Renal cortical epithelial cell (primary cell): Measurements from ENCODE around the gene INSIG1. TPM values are rescaled to one million over a fixed set of nuclear protein-coding genes. Genes with fewer than 3 reads are reported as not detected.

ENCODE experiments used
- DNase-seq: peaks from one replicate; pipeline ENCODE4 v3.0.0-alpha.2; 2011; ENCODE audit warnings: low read depth
- total RNA-seq: library from RNA; depleted of rRNA; stranded (reverse); fragments of >200 nt; gene quantifications from 2 replicates; pipeline ENCODE4 v1.2.3, GENCODE V29; 2014

The INSIG1 gene
- total RNA-seq, 1 donor from 2014 or later: 33.7 TPM

DNA sequence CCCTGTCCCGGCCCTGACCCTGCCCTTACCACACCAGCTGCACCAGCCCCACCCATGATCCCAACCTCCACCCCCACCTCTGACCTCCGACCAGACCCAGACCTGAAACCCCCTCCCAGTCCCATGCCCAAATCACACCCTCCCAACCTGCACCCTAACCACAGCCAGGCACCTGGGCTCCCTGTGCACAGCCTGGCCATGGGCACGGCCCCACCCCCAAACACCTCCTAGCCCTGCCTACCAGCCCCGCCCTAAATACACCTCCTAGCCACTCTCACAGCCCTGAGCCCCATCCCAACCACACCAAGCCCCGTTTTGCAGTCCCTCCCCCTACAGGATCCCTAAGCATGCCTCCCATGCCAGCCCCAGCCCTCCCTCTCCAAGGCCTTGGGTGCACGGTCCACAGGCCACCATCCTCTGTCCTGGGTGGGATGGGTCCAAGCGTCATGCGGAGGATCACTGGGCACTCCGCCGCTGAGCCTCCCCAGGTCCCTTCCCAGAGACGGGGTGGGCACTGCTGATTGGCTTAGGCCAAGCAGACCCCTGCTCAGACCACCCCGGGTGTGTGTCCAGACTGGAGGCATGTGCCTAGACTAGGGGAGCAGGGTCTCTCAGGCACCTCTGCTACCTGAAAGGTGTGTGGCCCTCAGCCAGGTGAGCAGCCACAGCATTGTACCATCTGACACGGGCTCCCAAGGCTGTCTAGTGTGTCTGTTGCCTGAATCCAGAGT is 30.1 kb downstream of the INSIG1 start:
- no peak for DNase-seq

GRCh38 chr7:155329225-155329624 is 31.5 kb downstream of the INSIG1 start:
- no peak for DNase-seq

GRCh38 chr7:155331396-155331795 is 33.7 kb downstream of the INSIG1 start:
- DNase-seq: no peak

DNA sequence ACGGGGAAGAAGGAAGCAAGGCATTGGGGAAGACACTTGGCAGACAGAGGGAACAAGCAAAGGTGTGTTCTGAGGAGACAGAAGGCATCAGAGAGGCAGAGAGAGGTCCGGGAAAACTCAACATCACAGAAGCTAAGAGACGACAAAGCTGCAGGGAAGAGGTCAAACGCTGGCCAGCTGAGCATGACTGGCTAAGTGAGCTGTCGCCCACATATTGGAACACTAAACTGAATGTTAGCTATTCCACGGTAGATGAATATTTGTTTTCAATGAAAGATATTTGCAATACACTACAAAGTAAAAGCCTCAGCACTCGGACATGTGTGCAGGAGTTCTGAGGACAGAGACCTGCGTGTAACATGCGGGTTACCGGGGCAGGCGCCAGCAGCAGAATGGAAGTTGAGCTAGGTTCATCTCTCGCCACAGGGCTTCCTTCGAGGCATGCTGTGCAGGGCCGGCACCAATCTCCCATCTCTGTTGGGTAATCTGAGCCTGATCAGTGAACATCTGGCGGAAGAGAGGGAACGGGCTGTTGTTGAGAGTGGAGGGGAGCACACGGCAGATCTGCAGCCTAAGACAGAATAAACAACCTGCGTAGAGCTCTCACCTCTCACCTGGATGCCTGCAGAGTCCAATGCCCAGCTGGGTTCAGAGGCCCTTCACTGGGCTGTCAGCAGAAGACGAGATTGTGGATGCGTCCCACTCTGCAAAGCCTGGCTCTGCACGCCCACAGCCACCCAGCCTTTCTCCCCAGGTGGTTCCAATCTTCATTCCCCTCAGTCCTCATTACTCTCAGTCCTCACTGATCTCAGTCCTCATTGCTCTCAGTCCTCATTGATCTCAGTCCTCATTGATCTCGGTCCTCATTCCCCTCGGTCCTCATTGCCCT is 35.9 kb downstream of the INSIG1 start:
- no peak for DNase-seq

GRCh38 chr7:155336812-155337602 is 39.3 kb downstream of the INSIG1 start:
- no peak for DNase-seq

DNA sequence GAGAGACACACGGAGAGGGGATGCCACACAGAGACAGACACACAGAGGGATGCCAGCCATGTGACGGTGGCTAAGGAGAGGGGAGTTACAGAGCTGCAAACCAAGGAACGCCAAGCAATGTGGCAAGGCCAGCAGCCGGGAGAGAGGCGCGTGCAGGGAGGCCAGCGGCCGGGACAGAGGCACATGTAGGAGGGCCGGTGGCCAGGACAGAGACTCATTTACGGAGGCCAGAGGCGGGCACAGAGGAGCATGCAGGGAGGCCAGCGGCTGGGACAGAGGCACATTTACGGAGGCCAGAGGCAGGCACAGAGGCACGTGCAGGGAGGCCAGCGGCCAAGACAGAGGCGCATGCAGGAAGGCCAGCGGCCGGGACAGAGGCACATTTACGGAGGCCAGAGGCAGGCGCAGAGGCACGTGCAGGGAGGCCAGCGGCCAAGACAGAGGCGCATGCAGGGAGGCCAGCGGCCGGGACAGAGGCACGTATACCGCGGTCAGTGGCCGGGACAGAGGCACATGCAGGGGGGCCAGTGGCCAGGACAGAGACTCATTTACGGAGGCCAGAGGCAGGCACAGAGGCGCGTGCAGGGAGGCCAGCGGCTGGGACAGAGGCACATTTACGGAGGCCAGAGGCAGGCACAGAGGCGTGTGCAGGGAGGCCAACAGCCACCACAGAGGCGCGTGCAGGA is 40.4 kb downstream of the INSIG1 start:
- DNase-seq: no peak

- DNase-seq: no peak
These were observed 41.1 kb downstream of the INSIG1 start for GRCh38 chr7:155338632-155339320.

DNA sequence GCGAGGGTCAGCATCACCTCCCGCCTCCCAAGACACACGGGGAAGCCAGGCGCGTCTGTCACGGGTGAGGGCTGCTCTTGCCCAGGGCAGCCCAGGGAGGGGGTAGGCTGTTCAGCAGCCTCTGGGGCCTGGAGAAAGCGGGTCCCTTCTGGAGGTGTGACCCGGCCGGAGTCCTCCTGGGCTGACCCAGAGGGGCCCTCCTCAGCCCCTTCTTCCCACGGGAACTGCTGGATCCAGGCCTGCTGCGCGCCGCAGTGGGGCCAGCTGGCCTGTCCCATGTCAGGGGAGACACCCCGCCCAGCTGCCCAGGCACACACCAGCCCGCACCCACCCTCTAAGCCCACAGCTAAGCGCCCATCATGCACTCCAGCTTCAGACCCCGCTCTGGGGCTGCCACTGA is 41.8 kb downstream of the INSIG1 start:
- no peak for DNase-seq

- DNase-seq: no peak
These were observed 42.4 kb downstream of the INSIG1 start for GRCh38 chr7:155340071-155340531.

DNA sequence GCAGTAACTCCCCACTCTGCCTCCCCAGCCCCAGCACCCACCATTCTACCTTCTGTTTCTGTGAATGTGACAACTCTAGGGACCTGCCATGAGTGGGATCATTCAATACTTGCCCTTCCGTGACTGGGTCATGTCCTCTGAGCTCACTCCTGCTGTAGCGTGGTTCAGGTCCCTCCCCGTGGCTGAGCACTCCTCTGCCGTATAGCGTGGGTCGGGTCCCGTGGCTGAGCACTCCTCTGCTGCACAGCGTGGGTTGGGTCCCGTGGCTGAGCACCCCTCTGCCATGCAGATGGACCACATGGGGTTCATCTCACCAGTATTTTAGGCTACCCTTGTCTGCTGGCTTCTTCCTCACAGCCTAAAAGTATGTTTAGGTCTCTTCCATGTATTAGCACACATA is 43.0 kb downstream of the INSIG1 start:
- no peak for DNase-seq

DNA sequence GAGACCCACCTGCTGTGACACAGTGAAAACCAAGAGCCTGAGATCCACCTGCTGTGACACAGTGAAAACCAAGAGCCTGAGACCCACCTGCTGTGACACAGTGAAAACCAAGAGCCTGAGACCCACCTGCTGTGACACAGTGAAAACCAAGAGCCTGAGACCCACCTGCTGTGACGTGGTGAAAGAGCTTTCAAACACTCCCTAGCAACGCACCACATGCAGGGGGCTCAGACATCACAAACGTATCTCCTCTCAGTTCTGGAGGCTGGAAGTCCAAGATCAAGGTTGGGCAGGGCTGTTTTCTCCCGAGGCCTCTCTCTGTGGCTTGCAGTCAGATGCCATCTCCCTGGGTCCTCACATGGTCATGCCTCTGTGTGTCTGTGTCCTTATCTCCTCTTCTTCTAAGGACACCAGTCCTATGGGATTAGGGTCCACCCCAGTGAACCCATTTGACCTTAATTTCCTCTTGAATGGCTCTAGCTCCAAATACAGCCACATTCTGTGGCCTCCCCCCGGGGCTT is 43.8 kb downstream of the INSIG1 start:
- no peak for DNase-seq

- DNase-seq: no peak
These were observed 44.6 kb downstream of the INSIG1 start for GRCh38 chr7:155342313-155342712.

DNA sequence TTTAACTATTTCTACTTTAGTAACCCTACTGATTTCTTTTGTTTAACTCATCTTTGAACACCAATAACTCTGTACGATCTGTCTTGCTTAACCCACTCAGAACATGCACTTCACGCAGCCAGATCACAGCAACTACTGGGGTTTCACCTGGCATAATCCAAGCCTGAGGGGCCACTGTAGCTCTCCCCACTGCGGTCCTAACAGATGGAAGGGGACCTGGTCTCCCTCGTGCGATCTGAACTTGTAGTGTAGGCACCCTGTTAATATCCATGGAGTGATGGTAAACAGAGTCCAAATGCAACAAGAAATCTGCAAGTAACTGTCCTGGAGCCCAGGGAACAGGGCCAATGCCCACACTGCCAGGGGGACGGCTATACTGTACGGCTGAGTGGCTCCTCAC is 45.5 kb downstream of the INSIG1 start:
- DNase-seq: no peak

- no peak for DNase-seq
These were observed 46.0 kb downstream of the INSIG1 start for GRCh38 chr7:155343661-155344121.

DNA sequence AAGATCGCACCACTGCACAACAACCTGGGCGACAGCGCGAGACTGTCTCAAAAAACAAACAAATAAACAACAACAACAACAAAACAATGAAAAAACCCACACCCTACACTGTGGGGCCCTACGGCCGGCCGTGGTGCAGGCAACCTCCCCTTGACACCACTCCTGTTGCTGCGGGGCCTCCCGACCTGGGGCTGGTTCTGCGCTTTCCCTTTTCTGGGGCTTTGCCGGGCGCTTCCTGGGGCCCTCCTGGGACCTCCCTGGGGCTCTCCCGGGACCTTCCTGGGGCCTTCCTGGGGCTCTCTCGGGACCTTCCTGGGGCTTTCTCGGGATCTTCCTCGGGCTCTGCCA is 46.6 kb downstream of the INSIG1 start:
- DNase-seq: no peak

DNA sequence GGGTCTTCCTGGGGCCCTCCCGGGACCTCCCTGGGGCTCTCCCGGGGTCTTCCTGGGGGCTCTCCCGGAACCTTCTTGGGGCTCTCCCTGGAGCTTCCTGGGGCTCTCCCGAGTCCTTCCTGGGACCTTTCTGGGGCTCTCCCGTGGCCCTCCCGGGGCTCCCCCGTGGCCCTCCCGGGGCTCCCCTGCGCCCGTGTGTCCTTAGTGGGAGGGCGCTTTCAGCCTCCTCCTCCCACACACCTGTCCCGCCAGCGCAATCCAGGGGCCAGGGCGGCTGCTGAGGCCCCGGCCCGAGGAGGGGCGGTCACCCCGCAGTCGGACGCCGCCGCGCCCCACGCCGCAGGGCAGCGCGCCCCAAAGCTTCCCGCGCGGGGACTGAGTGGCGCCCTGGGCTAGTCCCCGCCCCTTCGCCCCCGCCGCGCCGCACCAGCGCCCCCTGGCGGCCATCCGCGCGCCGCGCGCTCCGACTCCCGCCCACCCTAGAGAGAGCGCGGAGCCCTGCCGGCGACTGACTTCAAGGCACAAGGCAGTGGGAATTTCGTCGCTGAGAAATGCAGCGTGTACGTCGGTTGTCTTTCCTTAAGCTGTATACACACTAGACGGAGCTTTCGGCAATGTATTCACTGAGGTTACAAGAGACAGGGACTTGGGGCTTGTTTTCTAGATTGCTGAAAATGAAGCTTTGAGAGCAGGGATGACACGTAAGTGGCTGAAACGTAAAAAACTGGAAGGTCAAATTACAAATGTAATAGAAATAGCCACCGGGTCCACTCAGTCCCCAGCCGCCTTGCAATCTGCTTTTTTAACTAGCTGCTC is 47.1 kb downstream of the INSIG1 start:
- DNase-seq: peak; percentile 37

DNA sequence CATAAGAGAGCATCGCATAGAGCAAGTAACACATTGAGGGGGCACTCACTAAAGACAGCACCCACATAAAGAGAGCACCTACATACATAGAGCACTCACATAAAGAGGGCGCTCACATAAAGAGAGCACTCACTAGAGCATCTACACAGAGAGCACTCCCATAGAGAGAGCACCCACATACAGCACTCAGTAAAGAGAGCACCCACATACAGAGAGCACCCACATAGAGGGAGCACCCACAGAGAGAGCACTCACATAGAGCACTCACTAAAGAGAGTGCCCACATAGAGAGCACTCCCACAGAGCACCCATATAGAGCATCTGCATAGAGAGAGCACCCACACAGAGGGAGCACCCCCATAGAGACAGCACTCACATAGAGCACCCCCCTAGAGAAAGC is 47.8 kb downstream of the INSIG1 start:
- DNase-seq: no peak

DNA sequence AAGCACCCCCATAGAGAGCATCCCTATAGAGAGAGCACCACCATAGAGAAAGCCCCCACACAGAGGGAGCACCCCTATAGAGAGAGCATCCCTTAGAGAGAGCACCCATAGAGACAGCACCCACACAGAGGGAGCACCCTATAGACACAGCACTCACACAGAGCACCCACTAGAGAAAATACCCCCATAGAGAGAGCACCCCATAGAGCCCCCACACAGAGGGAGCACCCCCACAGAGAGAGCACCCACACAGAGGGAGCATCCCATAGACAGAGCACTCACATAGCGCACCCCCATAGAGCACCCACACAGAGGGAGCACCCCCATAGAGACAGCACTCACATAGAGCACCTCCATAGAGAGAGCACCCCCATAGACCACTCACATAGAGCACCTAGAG is 48.6 kb downstream of the INSIG1 start:
- no peak for DNase-seq

- no peak for DNase-seq
These were observed 51.1 kb downstream of the INSIG1 start for GRCh38 chr7:155348806-155349205.
